Measurements from ENCODE around the gene EPHB1.

Gene EPHB1

DNA sequence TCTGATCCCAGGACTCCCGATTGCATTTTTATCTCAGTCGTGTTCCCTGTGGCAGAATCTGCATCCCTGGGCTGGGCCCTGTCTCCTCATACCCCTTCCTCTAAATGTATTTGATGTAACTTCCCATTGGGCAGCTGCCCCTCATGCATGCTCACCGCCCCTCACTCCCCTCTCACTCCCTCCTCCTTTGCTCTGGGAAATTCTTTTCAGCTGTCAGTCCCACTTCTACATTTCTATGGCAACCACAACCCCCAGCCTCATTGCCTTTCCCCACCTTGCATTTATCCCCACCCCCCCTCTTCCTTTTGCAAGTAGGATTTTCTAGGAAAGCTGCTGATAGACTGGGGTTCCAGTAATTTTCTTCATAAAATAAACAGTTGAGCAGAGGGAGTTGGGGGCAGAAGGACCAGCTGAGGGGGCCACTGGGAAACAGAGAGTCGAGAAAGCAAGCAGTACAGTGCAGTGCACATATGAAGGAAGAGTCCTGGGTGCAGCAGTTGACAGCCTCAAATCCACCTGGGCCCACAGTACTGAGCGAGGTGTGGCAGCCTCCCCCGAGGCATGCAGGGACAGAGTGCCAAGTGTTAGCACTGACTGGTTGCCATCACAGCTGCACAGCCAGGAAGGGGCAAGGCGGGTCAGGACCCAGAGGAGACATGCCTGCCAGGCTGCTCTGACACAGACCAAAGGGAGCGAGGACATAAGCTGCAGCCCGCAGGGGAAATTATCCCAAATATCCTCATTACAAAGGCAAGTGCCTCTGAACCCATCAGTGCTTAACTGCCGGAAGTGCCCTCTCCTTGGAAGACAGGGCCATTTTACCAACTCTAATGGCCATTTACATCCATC is 476.3 kb downstream of the EPHB1 start:
- DNase-seq: no peak

DNA sequence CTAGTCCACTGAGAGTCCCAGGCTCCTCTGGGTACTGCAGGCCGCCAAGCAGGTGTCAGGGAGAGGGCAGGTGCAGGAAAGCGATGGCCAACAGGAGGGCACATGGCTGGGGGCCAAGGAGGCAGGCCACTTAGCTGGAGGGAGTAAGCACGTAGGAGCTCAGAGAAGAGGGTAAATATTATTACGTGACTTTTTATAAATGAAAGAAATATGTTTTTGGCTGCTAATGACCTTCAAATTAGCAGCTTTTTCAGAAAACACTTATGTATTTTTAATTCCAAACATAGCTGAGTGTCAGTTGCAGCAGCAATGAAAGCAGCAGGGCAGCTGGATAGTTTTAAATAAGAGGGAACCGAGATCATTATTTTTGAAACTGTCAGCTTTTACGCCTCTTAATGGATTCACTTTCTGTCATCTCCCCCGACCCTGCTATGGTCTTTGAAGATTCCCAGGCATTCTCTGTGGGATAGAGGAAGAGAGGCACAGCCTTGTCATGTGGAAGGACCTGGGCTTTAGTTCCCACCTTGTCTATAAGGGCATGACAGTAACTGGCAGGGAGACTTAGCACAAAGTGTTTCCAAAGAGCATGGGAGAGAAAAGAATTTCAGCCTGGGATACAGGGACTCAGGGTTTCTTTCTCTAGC is 477.1 kb downstream of the EPHB1 start:
- no peak for DNase-seq

DNA sequence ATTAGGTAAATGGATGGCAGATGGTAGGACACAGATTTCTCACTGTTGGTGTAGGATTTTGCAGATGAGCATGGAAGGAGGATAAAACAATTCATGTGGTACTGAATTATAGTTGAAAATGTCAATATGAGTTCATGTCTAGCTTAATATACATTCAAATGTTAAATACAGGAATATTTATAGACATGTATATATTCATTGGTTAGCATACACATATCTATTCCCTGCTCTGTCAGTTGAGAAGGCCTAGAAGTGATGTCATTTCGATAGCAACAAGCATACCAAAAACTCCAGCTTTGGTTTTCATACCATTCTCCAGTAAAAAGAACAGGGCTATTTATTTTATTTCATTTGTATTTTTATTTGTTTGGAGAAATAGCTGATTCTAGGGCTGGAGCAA is 497.1 kb downstream of the EPHB1 start:
- DNase-seq: no peak

DNA sequence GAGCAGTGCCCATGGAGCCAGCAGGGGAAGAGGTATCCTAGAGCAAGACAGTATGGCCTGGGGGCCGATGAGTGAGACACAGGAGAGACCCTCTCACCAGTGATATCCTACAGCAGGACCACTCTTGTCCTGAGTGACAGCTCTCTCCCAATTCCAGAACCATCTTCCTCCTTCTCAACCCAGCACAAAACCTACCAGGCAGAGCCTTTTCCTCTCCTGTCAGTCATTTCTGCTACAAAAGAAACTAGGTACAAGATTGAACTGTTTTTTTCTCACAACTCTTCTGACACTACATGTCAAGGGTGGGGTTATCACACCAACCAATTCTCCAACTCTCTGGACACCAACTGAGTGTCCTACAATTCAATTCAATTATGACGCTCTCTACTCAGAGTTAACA is 506.6 kb downstream of the EPHB1 start:
- DNase-seq: no peak

DNA sequence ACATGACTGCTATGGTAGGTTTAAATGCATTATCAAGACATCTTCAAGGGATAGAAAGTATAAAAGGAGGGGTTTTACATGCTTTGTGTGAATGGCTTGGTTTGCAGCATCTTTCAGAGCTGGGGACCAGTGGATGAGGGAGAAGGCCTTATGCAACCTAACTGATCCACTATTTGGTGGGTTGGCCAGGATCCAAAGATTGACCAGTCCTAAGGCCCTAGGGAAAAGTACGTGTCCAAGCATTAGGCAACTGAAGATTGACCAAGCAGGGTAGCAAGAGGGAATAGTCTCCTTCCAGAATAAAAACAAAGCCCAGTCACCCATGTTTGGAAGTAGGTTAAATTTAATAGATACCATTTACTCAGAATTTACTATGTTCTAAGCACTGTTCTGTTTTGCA is 509.3 kb downstream of the EPHB1 start:
- no peak for DNase-seq

Measured in activated CD4-positive, alpha-beta T cell treated with anti-CD3 and anti-CD28 coated beads for 48 hours (primary cell).